ENCODE data around the gene KCNH1. TPM values are rescaled to one million over a fixed set of nuclear protein-coding genes. Genes with fewer than 3 reads are reported as not detected.

Gene KCNH1
- total RNA-seq, 1 experiment from 2014 or later = not detected

DNA sequence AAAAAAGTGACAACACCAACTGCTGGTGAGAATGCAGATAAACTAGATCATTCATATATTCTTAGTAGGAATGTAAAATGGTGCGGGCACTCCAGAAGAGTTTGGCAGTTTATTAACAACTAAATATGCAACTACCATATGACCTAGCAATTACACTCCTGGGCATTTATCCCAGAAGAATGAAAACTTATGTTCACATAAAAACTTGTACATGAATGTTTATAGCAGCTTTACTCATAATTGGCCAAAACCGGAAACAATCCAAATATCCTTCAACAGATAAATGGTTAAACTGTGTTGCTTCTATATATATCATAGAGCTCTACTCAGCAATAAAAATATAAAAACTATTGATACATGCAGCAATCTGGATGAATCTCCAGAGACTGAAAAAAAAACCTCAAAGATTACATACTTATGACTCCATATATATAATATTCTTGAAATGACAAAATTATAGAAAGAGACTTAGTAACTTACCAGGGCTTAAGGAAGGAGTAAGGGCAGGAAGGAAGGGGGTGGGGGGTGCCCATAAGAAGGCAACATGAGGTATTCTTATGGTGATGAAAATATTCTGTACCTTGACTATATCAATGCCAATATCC lies 99.9 kb downstream of the KCNH1 start:
- Mint-ChIP-seq H3K4me1 (ENCODE audit: low read depth, unreplicated experiment) (no peaks in the 10 kb centered on the region), H3K36me3 (ENCODE audit: insufficient read depth, unreplicated experiment) (no peaks in the 10 kb centered on the region), H3K4me3 (ENCODE audit: unreplicated experiment) (no peak overlapping the region), H3K27me3 (ENCODE audit: insufficient read depth, unreplicated experiment) (no peaks in the 10 kb centered on the region), H3K9me3 (ENCODE audit: unreplicated experiment) (no peaks in the 10 kb centered on the region), H3K27ac (ENCODE audit: unreplicated experiment) (no peak overlapping the region)
- no peaks in the 10 kb centered on the region for H3K27me3 ChIP-seq (replicated peaks; ENCODE audit: control insufficient read depth, insufficient read depth, low read length)
- DNase-seq = no peak
- ChIA-PET POLR2A (no interaction called here), CTCF (no interaction called here)
- BruUV-seq (replicated peaks) = no TSS peak
- H3K4me3 ChIP-seq (ENCODE audit: low read depth, low read length) = no peak overlapping the region
- intact Hi-C loops (cut with micrococcal nuclease; ENCODE audit: unreplicated experiment) = no loop called here
- TF ChIP-seq, protein P1, sequence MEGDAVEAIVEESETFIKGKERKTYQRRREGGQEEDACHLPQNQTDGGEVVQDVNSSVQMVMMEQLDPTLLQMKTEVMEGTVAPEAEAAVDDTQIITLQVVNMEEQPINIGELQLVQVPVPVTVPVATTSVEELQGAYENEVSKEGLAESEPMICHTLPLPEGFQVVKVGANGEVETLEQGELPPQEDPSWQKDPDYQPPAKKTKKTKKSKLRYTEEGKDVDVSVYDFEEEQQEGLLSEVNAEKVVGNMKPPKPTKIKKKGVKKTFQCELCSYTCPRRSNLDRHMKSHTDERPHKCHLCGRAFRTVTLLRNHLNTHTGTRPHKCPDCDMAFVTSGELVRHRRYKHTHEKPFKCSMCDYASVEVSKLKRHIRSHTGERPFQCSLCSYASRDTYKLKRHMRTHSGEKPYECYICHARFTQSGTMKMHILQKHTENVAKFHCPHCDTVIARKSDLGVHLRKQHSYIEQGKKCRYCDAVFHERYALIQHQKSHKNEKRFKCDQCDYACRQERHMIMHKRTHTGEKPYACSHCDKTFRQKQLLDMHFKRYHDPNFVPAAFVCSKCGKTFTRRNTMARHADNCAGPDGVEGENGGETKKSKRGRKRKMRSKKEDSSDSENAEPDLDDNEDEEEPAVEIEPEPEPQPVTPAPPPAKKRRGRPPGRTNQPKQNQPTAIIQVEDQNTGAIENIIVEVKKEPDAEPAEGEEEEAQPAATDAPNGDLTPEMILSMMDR (IDR thresholded peaks at IDR 0.05; ENCODE audit: insufficient read depth in 1 of 2, low read depth in 1 of 2, low read length in 1 of 2, severe bottlenecking in 1 of 2, unreplicated experiment in 1 of 2) = no peak
- no peaks in the 10 kb centered on the region for H3K36me3 ChIP-seq (ENCODE audit: control insufficient read depth, insufficient read depth, low read length)
- no peaks in the 10 kb centered on the region for H3K4me1 ChIP-seq
- no peaks in the 10 kb centered on the region for H3K9me3 ChIP-seq

DNA sequence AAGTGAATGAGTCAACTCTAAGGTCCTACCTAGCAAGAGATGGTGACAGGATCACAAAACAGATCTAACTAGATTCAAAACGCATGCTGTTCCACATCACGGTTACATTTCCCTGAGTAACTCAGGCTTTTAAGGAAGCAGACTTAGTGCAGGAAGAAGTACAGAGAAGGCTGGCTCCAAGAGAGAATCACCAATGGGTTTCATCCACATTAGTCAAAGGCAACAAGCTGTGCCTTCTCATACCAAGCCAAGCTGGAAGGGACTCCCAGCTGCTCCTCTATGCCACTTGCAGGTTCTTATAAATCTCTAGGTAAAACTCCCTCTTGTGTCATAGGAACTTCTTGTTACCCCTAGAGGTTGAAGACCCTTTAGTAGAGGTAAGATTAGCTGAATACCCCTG lies 109.0 kb downstream of the KCNH1 start:
- ChIA-PET POLR2A (no interaction called here), CTCF (no interaction called here)
- Mint-ChIP-seq H3K4me1 (ENCODE audit: low read depth, unreplicated experiment) (no peaks in the 10 kb centered on the region), H3K36me3 (ENCODE audit: insufficient read depth, unreplicated experiment) (no peaks in the 10 kb centered on the region), H3K4me3 (ENCODE audit: unreplicated experiment) (no peak overlapping the region), H3K27me3 (ENCODE audit: insufficient read depth, unreplicated experiment) (peaks cover 13% of the 10 kb centered on the region), H3K27ac (ENCODE audit: unreplicated experiment) (no peak overlapping the region), H3K9me3 (ENCODE audit: unreplicated experiment) (no peaks in the 10 kb centered on the region)
- no TSS peak for BruUV-seq (replicated peaks)
- TF ChIP-seq, protein P1 (IDR thresholded peaks at IDR 0.05; ENCODE audit: insufficient read depth in 1 of 2, low read depth in 1 of 2, low read length in 1 of 2, severe bottlenecking in 1 of 2, unreplicated experiment in 1 of 2) = no peak
- intact Hi-C loops (cut with micrococcal nuclease; ENCODE audit: unreplicated experiment) = no loop called here
- DNase-seq = no peak
- H3K36me3 ChIP-seq (ENCODE audit: control insufficient read depth, insufficient read depth, low read length) = no peaks in the 10 kb centered on the region
- H3K4me1 ChIP-seq = no peaks in the 10 kb centered on the region
- no peak overlapping the region for H3K4me3 ChIP-seq (ENCODE audit: low read depth, low read length)
- no peaks in the 10 kb centered on the region for H3K9me3 ChIP-seq
- no peaks in the 10 kb centered on the region; the same call in 1 of the 2 replicates for H3K27me3 ChIP-seq (replicated peaks; ENCODE audit: control insufficient read depth, insufficient read depth, low read length)

DNA sequence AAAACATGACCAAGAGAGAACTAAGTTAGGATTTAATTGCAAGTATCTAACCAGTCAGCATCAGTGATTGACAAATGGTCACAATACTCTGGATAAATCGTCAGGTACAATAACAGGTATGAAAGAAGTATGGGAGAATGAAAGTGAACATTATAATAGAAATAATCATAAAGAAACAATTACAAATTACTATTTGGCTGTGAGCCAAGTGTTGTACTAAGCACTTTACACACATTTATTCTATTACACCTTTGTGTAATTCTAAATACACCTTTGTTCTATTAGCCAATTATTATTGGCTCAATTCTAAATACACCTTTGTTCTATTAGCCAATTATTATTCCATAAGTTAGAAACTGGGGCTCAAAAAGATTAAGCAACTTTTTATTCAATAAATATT lies 114.7 kb downstream of the KCNH1 start:
- Mint-ChIP-seq H3K36me3 (ENCODE audit: insufficient read depth, unreplicated experiment) (no peaks in the 10 kb centered on the region), H3K4me1 (ENCODE audit: low read depth, unreplicated experiment) (no peaks in the 10 kb centered on the region), H3K27me3 (ENCODE audit: insufficient read depth, unreplicated experiment) (peaks cover 15% of the 10 kb centered on the region), H3K9me3 (ENCODE audit: unreplicated experiment) (no peaks in the 10 kb centered on the region), H3K27ac (ENCODE audit: unreplicated experiment) (no peak overlapping the region), H3K4me3 (ENCODE audit: unreplicated experiment) (no peak overlapping the region)
- Histone ChIP-seq H3K4me1 (no peaks in the 10 kb centered on the region), H3K9me3 (no peaks in the 10 kb centered on the region), H3K36me3 (ENCODE audit: control insufficient read depth, insufficient read depth, low read length) (no peaks in the 10 kb centered on the region), H3K4me3 (ENCODE audit: low read depth, low read length) (no peak overlapping the region), H3K27me3 (replicated peaks; ENCODE audit: control insufficient read depth, insufficient read depth, low read length) (no peaks in the 10 kb centered on the region)
- no peak for DNase-seq
- TF ChIP-seq, protein P1 (IDR thresholded peaks at IDR 0.05; ENCODE audit: insufficient read depth in 1 of 2, low read depth in 1 of 2, low read length in 1 of 2, severe bottlenecking in 1 of 2, unreplicated experiment in 1 of 2) = no peak
- ChIA-PET POLR2A (no interaction called here), CTCF (no interaction called here)
- BruUV-seq (replicated peaks) = no TSS peak
- intact Hi-C loops (cut with micrococcal nuclease; ENCODE audit: unreplicated experiment) = no loop called here
